LNCAP (cell line): ENCODE results near the gene THAP3.

Experiments used
- TF ChIP-seq, protein P1 (sequence below): fragments of 450-650 bp; IDR thresholded peaks from 2 replicates; pipeline ENCODE4 v1.5.1; 2017; ENCODE audit warnings: mild to moderate bottlenecking

Gene THAP3

GRCh38 chr1:6601049-6601922, 23.4 kb upstream of the THAP3 start:
- TF ChIP-seq, protein P1, sequence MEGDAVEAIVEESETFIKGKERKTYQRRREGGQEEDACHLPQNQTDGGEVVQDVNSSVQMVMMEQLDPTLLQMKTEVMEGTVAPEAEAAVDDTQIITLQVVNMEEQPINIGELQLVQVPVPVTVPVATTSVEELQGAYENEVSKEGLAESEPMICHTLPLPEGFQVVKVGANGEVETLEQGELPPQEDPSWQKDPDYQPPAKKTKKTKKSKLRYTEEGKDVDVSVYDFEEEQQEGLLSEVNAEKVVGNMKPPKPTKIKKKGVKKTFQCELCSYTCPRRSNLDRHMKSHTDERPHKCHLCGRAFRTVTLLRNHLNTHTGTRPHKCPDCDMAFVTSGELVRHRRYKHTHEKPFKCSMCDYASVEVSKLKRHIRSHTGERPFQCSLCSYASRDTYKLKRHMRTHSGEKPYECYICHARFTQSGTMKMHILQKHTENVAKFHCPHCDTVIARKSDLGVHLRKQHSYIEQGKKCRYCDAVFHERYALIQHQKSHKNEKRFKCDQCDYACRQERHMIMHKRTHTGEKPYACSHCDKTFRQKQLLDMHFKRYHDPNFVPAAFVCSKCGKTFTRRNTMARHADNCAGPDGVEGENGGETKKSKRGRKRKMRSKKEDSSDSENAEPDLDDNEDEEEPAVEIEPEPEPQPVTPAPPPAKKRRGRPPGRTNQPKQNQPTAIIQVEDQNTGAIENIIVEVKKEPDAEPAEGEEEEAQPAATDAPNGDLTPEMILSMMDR, result no peak

- TF ChIP-seq, protein P1, result 0 out of 2 replicates have a peak, but pooled peaks have one; percentile 12
Measured at GRCh38 chr1:6601923-6602668, 22.6 kb upstream of the THAP3 start.

DNA sequence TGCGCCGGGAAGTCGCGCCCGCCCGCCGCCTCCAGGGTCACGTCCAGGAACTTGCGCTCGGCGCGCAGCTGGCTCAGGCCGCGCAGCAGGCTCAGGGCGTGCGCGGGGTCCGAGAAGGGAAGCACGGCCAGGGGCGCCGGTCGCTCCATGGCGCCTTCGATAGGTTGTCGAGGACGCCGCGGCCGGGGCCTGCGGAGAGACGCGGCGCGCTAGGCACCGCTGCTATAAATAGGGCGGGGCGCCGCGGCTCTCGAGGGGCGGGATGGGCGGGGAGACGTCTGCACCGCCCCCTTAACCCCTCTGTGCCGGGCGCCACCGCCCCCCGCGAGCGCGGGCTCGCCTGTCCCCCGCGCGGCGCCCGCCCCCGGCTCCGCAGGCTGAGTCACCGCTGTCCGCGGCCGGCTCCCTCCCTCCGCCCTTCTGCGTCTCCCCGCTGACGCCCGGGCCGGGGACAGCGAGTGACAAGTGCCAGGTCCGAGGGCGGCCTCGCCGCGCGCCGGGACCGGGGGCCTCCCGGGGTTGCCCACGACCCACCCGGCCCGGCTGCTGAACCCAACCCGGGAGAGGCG, 21.9 kb upstream of the THAP3 start, which contains the start of gene KLHL21:
TSS of gene KLHL21 (minus strand) at position 201 of the 569 bp plus-strand sequence. CDS start at position 149, 52 bp downstream.
- TF ChIP-seq, protein P1, result no peak

DNA sequence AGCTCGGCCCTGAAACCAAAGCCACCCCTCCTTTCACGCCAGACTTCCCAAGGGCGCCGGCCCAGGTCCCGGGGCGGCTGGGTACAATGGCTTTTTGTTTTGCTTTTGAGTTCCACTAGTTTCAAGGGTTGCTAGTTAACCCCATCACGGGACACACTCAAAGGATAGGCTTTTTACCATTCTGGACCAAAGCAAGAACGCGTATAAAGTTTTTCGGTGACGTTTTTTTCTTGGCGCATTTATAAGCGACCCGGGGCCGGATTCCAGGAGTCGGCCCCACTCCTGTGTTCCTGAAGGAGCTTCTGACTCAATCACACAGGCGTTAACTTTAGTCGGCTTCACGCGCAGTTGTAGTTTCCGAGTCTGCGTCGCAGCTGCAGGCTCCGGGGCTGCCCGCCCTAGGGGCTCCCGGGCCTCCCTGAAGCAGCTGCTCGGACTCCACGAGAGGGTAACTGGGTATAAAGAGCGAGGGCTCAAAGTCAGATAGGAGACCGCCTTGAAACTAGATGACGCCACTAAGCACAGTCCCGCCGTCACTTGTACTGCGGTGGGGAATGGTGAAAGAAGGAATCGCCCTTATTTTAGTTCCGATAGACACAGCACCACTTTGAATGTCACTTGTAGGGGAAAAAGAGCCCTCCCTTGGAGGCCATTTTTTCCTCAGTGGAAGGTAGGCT, 21.3 kb upstream of the THAP3 start:
- TF ChIP-seq, protein P1, result no peak

GRCh38 chr1:6603915-6604558, 20.6 kb upstream of the THAP3 start:
- TF ChIP-seq, protein P1, result no peak

DNA sequence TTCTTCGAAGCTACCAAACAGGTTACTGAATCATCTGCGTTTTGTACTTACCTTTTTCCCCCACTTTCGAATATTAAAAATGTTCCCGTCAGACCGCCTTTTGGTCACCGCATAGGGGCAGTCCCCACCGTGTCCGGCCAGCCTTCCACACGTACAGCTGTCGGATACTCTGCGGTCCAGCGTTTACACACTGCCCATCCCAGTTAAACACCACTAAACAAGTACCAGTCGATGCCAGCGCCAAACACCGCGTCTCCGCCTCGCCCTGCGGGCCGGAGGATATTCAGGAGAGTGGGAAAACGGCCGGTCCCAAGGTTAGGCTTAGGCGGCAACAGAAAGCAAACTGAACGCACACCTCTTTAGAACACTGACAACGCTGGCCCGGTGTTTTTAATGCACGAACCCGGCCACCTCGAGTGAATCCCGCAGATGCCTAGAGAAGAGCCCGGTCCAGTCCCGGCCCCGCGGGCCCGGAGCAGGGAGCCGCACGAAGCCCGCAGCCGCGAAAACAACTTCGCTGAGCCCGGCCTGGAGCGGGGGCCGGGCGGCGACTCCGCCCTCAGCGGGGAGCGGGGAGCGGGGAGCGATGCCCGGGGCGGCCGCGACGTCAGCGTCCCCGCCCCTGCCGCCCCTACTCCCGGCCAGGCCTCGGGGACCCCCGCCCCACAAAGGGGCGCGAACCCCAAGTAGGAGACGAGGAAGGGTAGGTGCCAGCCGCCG, 11.9 kb upstream of the THAP3 start:
- TF ChIP-seq, protein P1, result no peak
